Thoracic aorta (tissue), 2 donors: ENCODE results near the gene ADARB1. TPM values are rescaled to one million over a fixed set of nuclear protein-coding genes. Genes with fewer than 3 reads are reported as not detected.

Experiments
- ATAC-seq: fragments of 150-250 bp; one replicate; pipeline ENCODE4 v1.8.0; 2017; ENCODE audit warnings: low read depth; ENCODE audit not compliant: insufficient number of reproducible peaks, low FRiP score
- DNase-seq: peaks from one replicate; pipeline ENCODE4 v3.0.0-alpha.2; 2020; ENCODE audit warnings: low spot score
- H3K27ac ChIP-seq, 2 donors: fragments of 200-600 bp; sonication (generic); 1 replicate in 1 of 2; 2 replicates in 1 of 2; pipeline ENCODE4 v1.5.1; 2016; ENCODE audit warnings: mild to moderate bottlenecking in 2 of 2, moderate library complexity in 2 of 2
- H3K27me3 ChIP-seq: fragments of 200-600 bp; sonication (generic); replicated peaks from 2 replicates; pipeline ENCODE4 v1.6.0; 2016; ENCODE audit warnings: mild to moderate bottlenecking; ENCODE audit not compliant: insufficient read depth
- H3K36me3 ChIP-seq: fragments of 200-600 bp; sonication (generic); one replicate; pipeline ENCODE4 v1.5.1; 2016
- H3K4me1 ChIP-seq, 2 donors: fragments of 200-600 bp; sonication (generic); 1 replicate in 1 of 2; 2 replicates in 1 of 2; pipeline versions ENCODE4 v1.5.1 to v1.6.0; 2016; ENCODE audit warnings: low read depth in 2 of 2, mild to moderate bottlenecking in 1 of 2; ENCODE audit not compliant: control insufficient read depth in 1 of 2
- H3K4me3 ChIP-seq: fragments of 200-600 bp; sonication (generic); 2 replicates; pipeline ENCODE4 v1.5.1; 2016; ENCODE audit warnings: mild to moderate bottlenecking
- H3K9me3 ChIP-seq: fragments of 200-600 bp; sonication (generic); 2 replicates; pipeline ENCODE4 v1.5.1; 2016
- total RNA-seq, 2 donors: library from RNA; depleted of rRNA; stranded (reverse); fragments of >200 nt; gene quantifications; one replicate each; pipeline versions ENCODE4 v1.1.0 to v1.2.3, GENCODE V29; 2016
- TF ChIP-seq, protein P1 (sequence below): fragments of 200-600 bp; sonication (generic); IDR thresholded peaks from one replicate; pipeline ENCODE4 v1.5.1; 2019; ENCODE audit warnings: antibody characterized with exemption

Gene ADARB1
- total RNA-seq, 2 donors from 2014 or later, result 124 to 201 TPM

DNA sequence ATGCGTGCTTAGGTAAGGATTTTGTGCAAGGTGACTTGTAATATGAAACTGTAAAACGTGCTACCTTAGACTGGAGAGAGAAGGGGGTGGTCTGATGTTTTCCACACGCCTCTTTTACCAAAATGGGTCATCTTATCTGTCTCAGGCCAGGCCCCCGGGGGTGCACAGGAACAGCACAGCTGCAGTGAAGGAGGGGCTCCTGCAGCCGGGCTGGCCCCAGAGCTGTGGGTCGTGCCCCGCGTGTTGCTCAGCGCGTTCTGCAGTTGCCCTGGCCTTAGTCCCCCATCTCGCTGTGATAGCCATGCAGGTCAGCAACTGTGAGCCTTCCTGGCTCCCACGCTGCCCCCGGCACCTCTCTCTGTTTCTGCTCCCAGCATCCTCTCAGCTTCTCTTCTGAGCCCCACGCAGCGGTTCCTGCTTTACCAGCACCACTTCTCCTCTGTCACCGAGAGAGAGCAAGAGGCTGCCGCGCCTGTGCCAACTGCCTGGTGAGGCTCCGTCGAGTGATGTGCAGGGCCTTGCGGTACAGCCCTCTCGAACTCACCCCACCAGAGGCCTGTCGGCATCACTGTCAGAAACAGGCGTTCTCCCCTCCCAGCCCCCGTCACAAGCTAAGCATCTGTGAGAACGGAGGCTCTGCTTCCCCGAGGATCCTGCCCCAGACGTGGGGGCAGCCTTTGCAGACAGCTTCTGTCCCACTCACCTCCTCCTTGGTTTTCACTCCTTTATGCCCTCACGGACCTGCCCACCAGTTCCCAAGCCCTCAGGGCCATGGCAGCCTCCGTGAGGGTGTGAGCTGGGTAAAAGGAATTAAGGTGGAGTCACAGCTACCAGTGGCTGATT, 73.3 kb downstream of the ADARB1 start:
- DNase-seq (no peak), ATAC-seq (no peak)
- H3K4me3 ChIP-seq, result no peak overlapping the region
- H3K27ac ChIP-seq, result no peak overlapping the region
- no peaks in the 10 kb centered on the region for H3K27me3 ChIP-seq
- TF ChIP-seq, protein P1, sequence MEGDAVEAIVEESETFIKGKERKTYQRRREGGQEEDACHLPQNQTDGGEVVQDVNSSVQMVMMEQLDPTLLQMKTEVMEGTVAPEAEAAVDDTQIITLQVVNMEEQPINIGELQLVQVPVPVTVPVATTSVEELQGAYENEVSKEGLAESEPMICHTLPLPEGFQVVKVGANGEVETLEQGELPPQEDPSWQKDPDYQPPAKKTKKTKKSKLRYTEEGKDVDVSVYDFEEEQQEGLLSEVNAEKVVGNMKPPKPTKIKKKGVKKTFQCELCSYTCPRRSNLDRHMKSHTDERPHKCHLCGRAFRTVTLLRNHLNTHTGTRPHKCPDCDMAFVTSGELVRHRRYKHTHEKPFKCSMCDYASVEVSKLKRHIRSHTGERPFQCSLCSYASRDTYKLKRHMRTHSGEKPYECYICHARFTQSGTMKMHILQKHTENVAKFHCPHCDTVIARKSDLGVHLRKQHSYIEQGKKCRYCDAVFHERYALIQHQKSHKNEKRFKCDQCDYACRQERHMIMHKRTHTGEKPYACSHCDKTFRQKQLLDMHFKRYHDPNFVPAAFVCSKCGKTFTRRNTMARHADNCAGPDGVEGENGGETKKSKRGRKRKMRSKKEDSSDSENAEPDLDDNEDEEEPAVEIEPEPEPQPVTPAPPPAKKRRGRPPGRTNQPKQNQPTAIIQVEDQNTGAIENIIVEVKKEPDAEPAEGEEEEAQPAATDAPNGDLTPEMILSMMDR, result no peak
- peaks cover 2 to 35% of the 10 kb centered on the region in 2 donors for H3K4me1 ChIP-seq
- H3K36me3 ChIP-seq, result peaks cover 29% of the 10 kb centered on the region
- no peaks in the 10 kb centered on the region for H3K9me3 ChIP-seq

DNA sequence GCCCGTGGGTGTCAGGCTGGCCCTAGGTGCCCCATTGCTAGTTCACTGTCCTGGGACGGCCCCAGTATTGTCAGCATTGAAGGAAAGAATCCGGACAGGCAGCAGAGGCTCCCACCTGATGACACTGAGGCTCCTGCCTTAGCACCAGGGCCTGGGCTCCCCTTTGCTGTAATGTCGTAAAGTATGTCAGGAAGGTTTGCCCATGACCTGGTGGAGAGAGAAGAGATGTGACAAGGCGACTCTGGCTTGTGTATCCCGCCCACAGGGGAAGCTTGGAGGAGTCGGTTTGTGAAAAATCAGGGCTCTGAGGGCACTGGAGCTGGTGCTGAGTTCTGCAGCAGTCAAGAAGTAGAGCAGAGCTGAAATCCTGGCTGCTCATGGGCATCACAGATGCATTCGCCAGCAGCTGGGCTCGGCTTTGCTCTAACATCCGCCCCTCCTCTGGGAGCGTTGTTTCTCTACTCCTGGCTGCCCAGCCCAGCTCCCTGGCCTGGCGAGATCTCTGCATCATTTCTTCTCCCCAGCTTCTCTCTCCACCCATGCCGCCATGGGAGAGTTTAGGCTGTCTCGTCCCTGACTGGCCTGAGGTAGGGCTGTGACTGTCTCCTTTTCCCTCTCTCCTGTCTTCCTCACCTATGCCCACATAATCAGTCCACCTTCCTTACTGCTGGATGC, 74.1 kb downstream of the ADARB1 start:
- peaks cover 29% of the 10 kb centered on the region for H3K36me3 ChIP-seq
- peaks cover 8 to 35% of the 10 kb centered on the region in 2 donors for H3K4me1 ChIP-seq
- H3K4me3 ChIP-seq, result no peak overlapping the region
- ATAC-seq (no peak), DNase-seq (no peak)
- no peak overlapping the region for H3K27ac ChIP-seq
- H3K9me3 ChIP-seq, result no peaks in the 10 kb centered on the region
- TF ChIP-seq, protein P1, result no peak
- no peaks in the 10 kb centered on the region for H3K27me3 ChIP-seq

DNA sequence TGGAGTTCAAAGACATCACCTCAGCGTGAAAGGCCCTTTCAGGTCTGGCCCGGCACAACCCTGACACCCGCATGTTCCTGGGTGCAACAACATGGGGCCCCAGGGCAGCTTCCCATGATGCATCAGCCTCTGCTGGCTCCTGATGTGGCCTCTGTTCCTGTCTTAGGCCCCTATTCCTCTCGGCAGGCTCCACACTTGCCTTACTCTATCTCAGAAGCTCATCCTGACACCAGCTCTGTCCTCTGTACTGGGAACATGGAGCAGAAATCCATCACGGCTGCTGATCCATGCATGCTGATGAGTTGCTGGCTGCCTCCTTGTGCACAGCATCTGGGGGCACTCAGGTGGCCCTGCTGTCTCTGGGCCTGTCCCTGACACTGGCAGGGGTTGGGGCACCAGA, 74.6 kb downstream of the ADARB1 start:
- no peak overlapping the region for H3K4me3 ChIP-seq
- no peak for ATAC-seq

DNA sequence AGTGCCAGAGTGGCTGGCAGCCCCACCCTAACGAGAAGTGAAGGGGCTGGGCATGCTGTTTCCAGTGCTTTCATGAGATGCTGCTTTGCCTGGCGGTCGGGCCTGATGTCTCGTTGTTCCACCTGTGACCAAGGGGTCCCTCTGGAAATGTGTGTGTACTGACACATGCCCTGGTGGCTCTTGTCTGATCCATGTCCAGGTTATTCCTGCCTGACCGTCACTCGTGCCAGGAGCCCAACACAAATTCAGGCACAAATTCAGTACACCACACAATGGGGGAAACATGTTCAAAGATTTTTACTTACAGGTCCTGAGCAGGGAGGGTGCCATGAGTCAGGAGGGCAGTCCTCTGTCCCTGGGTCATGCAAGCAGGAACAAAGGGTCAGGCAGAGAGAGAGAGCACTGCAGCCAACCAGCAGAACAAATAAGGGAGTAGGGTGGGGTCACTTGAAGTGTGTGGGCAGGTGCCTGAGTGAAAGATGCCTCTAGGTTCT, 76.3 kb downstream of the ADARB1 start:
- Histone ChIP-seq H3K4me1 (peaks cover 11 to 53% of the 10 kb centered on the region in 2 donors), H3K36me3 (peaks cover 22% of the 10 kb centered on the region), H3K27ac (no peak overlapping the region), H3K27me3 (no peaks in the 10 kb centered on the region), H3K9me3 (no peaks in the 10 kb centered on the region), H3K4me3 (no peak overlapping the region)
- ATAC-seq, result no peak
- TF ChIP-seq, protein P1, result no peak
- no peak for DNase-seq

More for the DNA sequence above, 74.6 kb downstream of the ADARB1 start:
- DNase-seq, result no peak
- Histone ChIP-seq H3K27ac (no peak overlapping the region), H3K4me1 (peaks cover 11 to 41% of the 10 kb centered on the region in 2 donors), H3K9me3 (no peaks in the 10 kb centered on the region), H3K36me3 (peaks cover 25% of the 10 kb centered on the region), H3K27me3 (no peaks in the 10 kb centered on the region)
- TF ChIP-seq, protein P1, result no peak

DNA sequence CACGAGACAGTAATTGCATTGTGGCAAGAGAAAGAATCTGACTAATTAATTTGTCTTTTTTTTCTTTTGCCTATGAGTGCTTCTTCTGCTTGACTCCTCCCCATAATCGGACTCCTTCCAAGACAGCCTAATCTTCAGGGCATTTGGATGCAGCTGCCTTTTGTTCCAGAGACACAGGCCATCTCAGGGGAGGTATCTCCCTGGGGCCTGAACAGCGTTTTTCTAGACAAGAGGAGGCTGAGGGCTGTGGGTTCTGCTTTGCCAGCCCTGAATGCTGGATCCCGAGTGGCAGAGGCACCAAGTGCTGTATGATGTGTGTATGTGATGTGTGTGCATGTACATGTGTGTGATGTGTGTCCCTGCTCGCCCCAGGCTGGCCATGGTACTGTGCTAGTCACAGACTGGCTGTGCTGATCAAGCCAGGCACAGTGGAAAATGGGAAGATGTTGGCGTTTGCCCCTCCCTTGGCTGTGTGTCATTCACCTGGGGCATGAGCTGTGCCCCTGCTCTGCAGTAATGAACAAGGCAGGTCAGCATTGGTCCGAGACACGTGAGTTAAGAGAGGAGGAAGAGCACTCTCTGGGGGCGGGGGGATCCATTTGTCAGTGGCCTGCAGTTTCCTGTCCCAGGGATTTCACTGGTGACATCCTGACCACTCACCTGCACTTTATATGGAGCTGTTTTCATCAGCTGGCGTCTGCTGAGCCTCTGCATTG, 77.2 kb downstream of the ADARB1 start:
- ATAC-seq (no peak), DNase-seq (no peak)
- H3K27ac ChIP-seq, result no peak overlapping the region
- TF ChIP-seq, protein P1, result no peak
- H3K9me3 ChIP-seq, result no peaks in the 10 kb centered on the region
- no peak overlapping the region for H3K4me3 ChIP-seq
- H3K36me3 ChIP-seq, result peaks cover 15% of the 10 kb centered on the region
- peaks cover 11 to 53% of the 10 kb centered on the region in 2 donors for H3K4me1 ChIP-seq
- H3K27me3 ChIP-seq, result no peaks in the 10 kb centered on the region
